HEK293T (cell line): ENCODE results near the gene PHLPP1.

ENCODE experiments used
- ARNT ChIP-seq: fragments of 450-650 bp; IDR thresholded peaks from 2 replicates; pipeline ENCODE4 v1.6.1; 2017; ENCODE audit warnings: mild to moderate bottlenecking
- BHLHE40 ChIP-seq: fragments of 450-650 bp; IDR thresholded peaks from 2 replicates; pipeline ENCODE4 v1.6.1; 2016; ENCODE audit warnings: mild to moderate bottlenecking, moderate library complexity, borderline replicate concordance
- ELF4 ChIP-seq: fragments of 450-650 bp; IDR thresholded peaks from 2 replicates; pipeline ENCODE4 v1.6.1; 2017; ENCODE audit warnings: antibody characterized with exemption
- FOXA1 ChIP-seq: fragments of 450-650 bp; IDR thresholded peaks from 2 replicates; pipeline ENCODE4 v1.6.1; 2016; ENCODE audit warnings: mild to moderate bottlenecking
- FOXM1 ChIP-seq: fragments of 450-650 bp; IDR thresholded peaks from 2 replicates; pipeline ENCODE4 v1.6.1; 2017; ENCODE audit warnings: mild to moderate bottlenecking, borderline replicate concordance
- HDGF ChIP-seq: fragments of 450-650 bp; IDR thresholded peaks from 2 replicates; pipeline ENCODE4 v1.6.1; 2017; ENCODE audit warnings: antibody characterized with exemption, borderline replicate concordance
- LEF1 ChIP-seq: fragments of 450-650 bp; IDR thresholded peaks from 2 replicates; pipeline ENCODE4 v1.6.1; 2017; ENCODE audit warnings: mild to moderate bottlenecking, borderline replicate concordance
- NFRKB ChIP-seq: fragments of 450-650 bp; IDR thresholded peaks from 2 replicates; pipeline ENCODE4 v1.6.1; 2016; ENCODE audit warnings: mild to moderate bottlenecking, moderate library complexity
- SP1 ChIP-seq: fragments of 450-650 bp; IDR thresholded peaks from 2 replicates; pipeline ENCODE4 v1.6.1; 2017
- SUZ12 ChIP-seq: fragments of 450-650 bp; IDR thresholded peaks from 2 replicates; pipeline ENCODE4 v1.6.1; 2016; ENCODE audit warnings: mild to moderate bottlenecking
- TARDBP ChIP-seq: fragments of 450-650 bp; IDR thresholded peaks from 2 replicates; pipeline ENCODE4 v1.6.1; 2016
- ZNF384 ChIP-seq: fragments of 450-650 bp; IDR thresholded peaks from 2 replicates; pipeline ENCODE4 v1.6.1; 2016

- TF ChIP-seq SP1: no peak
- TF ChIP-seq FOXA1: no peak
- TF ChIP-seq TARDBP: no peak
- TF ChIP-seq NFRKB: no peak
- TF ChIP-seq SUZ12: no peak
- no peak for TF ChIP-seq BHLHE40
- TF ChIP-seq ELF4: no peak
- TF ChIP-seq HDGF: no peak
- no peak for TF ChIP-seq FOXM1
- TF ChIP-seq ZNF384: no peak
- TF ChIP-seq LEF1: no peak
- no peak for TF ChIP-seq ARNT
Measured at GRCh38 chr18:62745089-62745751, 29.9 kb downstream of the PHLPP1 start.
